Astrocyte of the hippocampus (primary cell): ENCODE results near the gene NAGPA.
A peak's percentile ranks its signal among the peaks of the same experiment; 100 is the strongest.
"Not testable (repeated sequence)": the region's sequence is repeated elsewhere in the genome, so short reads cannot be mapped to it uniquely, and the experiment has no call there.

Experiments
- DNase-seq: peaks from one replicate; pipeline ENCODE4 v3.0.0; 2011; ENCODE audit warnings: low read depth, low spot score

The NAGPA gene

GRCh38 chr16:5033256-5034166 is at the start of gene NAGPA:
Gene NAGPA, minus strand, starts transcription at chr16:5033935. Its CDS starts 21 bp downstream, at chr16:5033914.
- DNase-seq = peak; percentile 93

GRCh38 chr16:5080996-5081395 is 47.3 kb upstream of the NAGPA start:
- not testable (repeated sequence) for DNase-seq

GRCh38 chr16:5080461-5080860 is 46.7 kb upstream of the NAGPA start:
- DNase-seq = not testable (repeated sequence)

- DNase-seq = no peak
Measured at GRCh38 chr16:5078626-5079025, 44.9 kb upstream of the NAGPA start.

- no peak for DNase-seq
Measured at GRCh38 chr16:5077304-5077703, 43.6 kb upstream of the NAGPA start.

GRCh38 chr16:5075637-5076036 is 41.9 kb upstream of the NAGPA start:
- no peak for DNase-seq

GRCh38 chr16:5073771-5074170 is 40.0 kb upstream of the NAGPA start:
- DNase-seq = not testable (repeated sequence)

GRCh38 chr16:5073279-5073629 is 39.5 kb upstream of the NAGPA start:
- DNase-seq = no peak

GRCh38 chr16:5072334-5073278 is 38.9 kb upstream of the NAGPA start:
- DNase-seq = no peak

- peak; percentile 96 for DNase-seq
Measured at GRCh38 chr16:5071681-5072333, 38.1 kb upstream of the NAGPA start, which contains the start of gene ALG1. Gene ALG1, plus strand, starts transcription at chr16:5071843. Its CDS starts 7 bp downstream, at chr16:5071850.

- no peak for DNase-seq
Measured at GRCh38 chr16:5071341-5071680, 37.6 kb upstream of the NAGPA start.

GRCh38 chr16:5070431-5071186 is 36.9 kb upstream of the NAGPA start:
- DNase-seq = no peak

GRCh38 chr16:5069854-5070253 is 36.1 kb upstream of the NAGPA start:
- DNase-seq = no peak

- DNase-seq = no peak
Measured at GRCh38 chr16:5069048-5069447, 35.3 kb upstream of the NAGPA start.

- no peak for DNase-seq
Measured at GRCh38 chr16:5066511-5066910, 32.8 kb upstream of the NAGPA start.

- no peak for DNase-seq
Measured at GRCh38 chr16:5065813-5066212, 32.1 kb upstream of the NAGPA start, which contains the start of gene C16orf89. Gene C16orf89, minus strand, starts transcription at chr16:5065956. Its CDS starts 48 bp downstream, at chr16:5065908.

- no peak for DNase-seq
Measured at GRCh38 chr16:5065326-5065725, 31.6 kb upstream of the NAGPA start.

GRCh38 chr16:5064915-5065314 is 31.2 kb upstream of the NAGPA start:
- no peak for DNase-seq

- no peak for DNase-seq
Measured at GRCh38 chr16:5062790-5063765, 29.3 kb upstream of the NAGPA start.

GRCh38 chr16:5062051-5062450 is 28.3 kb upstream of the NAGPA start:
- no peak for DNase-seq
